Thymus (tissue), 11 donors: ENCODE data around the gene PDZD2. TPM values are rescaled to one million over a fixed set of nuclear protein-coding genes. Genes with fewer than 3 reads are reported as not detected.
"Not testable (repeated sequence)": the region's sequence is repeated elsewhere in the genome, so short reads cannot be mapped to it uniquely, and the experiment has no call there.

ENCODE experiments used
- DNase-seq, 9 donors: peaks; one replicate each; pipeline ENCODE4 v3.0.0-alpha.2; 2013; ENCODE audit warnings: low spot score in 9 of 9, low read depth in 6 of 9, missing footprints in 1 of 9
- H3K27ac ChIP-seq, 2 donors: one replicate each; pipeline ENCODE4 v1.5.1; 2013; ENCODE audit warnings: control low read depth in 1 of 2, low read depth in 1 of 2, low read length in 1 of 2, mild to moderate bottlenecking in 1 of 2, moderate library complexity in 1 of 2
- H3K27me3 ChIP-seq, 2 donors: one replicate each; pipeline ENCODE4 v1.5.1; 2013; ENCODE audit warnings: low read length in 1 of 2; ENCODE audit not compliant: control insufficient read depth in 2 of 2, insufficient read depth in 1 of 2
- H3K36me3 ChIP-seq, 2 donors: one replicate each; pipeline ENCODE4 v1.5.1; 2013; ENCODE audit warnings: low read length in 1 of 2, mild to moderate bottlenecking in 1 of 2, moderate library complexity in 1 of 2; ENCODE audit not compliant: control insufficient read depth in 2 of 2, insufficient read depth in 2 of 2
- H3K4me1 ChIP-seq, 2 donors: one replicate each; pipeline ENCODE4 v1.5.1; 2013; ENCODE audit warnings: low read length in 2 of 2; ENCODE audit not compliant: control insufficient read depth in 2 of 2, insufficient read depth in 2 of 2
- H3K4me3 ChIP-seq, 2 donors: one replicate each; pipeline ENCODE4 v1.5.1; 2013; ENCODE audit warnings: low read length in 2 of 2, control low read depth in 1 of 2, mild to moderate bottlenecking in 1 of 2
- H3K9me3 ChIP-seq, 2 donors: one replicate each; pipeline ENCODE4 v1.5.1; 2013; ENCODE audit warnings: low read length in 1 of 2, mild to moderate bottlenecking in 1 of 2; ENCODE audit not compliant: control insufficient read depth in 2 of 2, insufficient read depth in 1 of 2
- WGBS: extraction: QIAGEN DNeasy Blood & Tissue Kit; methylation state at CpG from one replicate; pipeline ENCODE4 v1.1.7; 2013; 5-methylcytosine and 5-hydroxymethylcytosine counted together
- polyA plus RNA-seq: library from polyadenylated mRNA; stranded (reverse); fragments of 200-250 nt; gene quantifications from one replicate; pipeline ENCODE4 v1.2.3, GENCODE V29; 2013
- total RNA-seq: library from RNA; stranded (reverse); fragments of 120-200 nt; gene quantifications from one replicate; pipeline ENCODE4 v1.2.4, GENCODE V29; 2013
- donor health status: healthy.

PDZD2 gene
- total and polyA plus RNA-seq, 2 donors = 4.4 to 6.8 TPM

GRCh38 chr5:31972558-31972957 is 333.6 kb downstream of the PDZD2 start:
- no peak for DNase-seq
- Histone ChIP-seq H3K36me3 (no peaks in the 10 kb centered on the region), H3K4me1 (no peaks in the 10 kb centered on the region), H3K27ac (no peak overlapping the region), H3K4me3 (no peak overlapping the region), H3K27me3 (no peaks in the 10 kb centered on the region), H3K9me3 (no peaks in the 10 kb centered on the region)

GRCh38 chr5:31975189-31975612 is 336.3 kb downstream of the PDZD2 start:
- H3K27ac ChIP-seq, H3K27me3 ChIP-seq, H3K4me1 ChIP-seq, H3K36me3 ChIP-seq, DNase-seq, H3K9me3 ChIP-seq, H3K4me3 ChIP-seq: not testable (repeated sequence)
- 96% methylated on average over 5 of the region's 5 CpGs for WGBS

GRCh38 chr5:31976169-31976568 is 337.2 kb downstream of the PDZD2 start:
- H3K4me1 ChIP-seq = no peaks in the 10 kb centered on the region
- no peaks in the 10 kb centered on the region for H3K27me3 ChIP-seq
- no peak overlapping the region for H3K27ac ChIP-seq
- H3K9me3 ChIP-seq = no peaks in the 10 kb centered on the region
- DNase-seq = no peak
- no peaks in the 10 kb centered on the region for H3K36me3 ChIP-seq
- no peak overlapping the region for H3K4me3 ChIP-seq
- 96% methylated on average over 1 of the region's 1 CpG for WGBS

- H3K4me3 ChIP-seq = no peak overlapping the region
- DNase-seq = no peak
- no peaks in the 10 kb centered on the region for H3K27me3 ChIP-seq
- H3K4me1 ChIP-seq = no peaks in the 10 kb centered on the region
- H3K27ac ChIP-seq = no peak overlapping the region
- H3K9me3 ChIP-seq = no peaks in the 10 kb centered on the region
- WGBS = 95% methylated on average over 7 of the region's 7 CpGs
- no peaks in the 10 kb centered on the region for H3K36me3 ChIP-seq
These were observed 342.5 kb downstream of the PDZD2 start for GRCh38 chr5:31981361-31981945.

- Histone ChIP-seq H3K27ac (no peak overlapping the region), H3K36me3 (no peaks in the 10 kb centered on the region), H3K27me3 (no peaks in the 10 kb centered on the region), H3K4me1 (no peaks in the 10 kb centered on the region), H3K4me3 (no peak overlapping the region), H3K9me3 (no peaks in the 10 kb centered on the region)
- 97% methylated on average over 6 of the region's 6 CpGs for WGBS
- no peak for DNase-seq
These were observed 343.1 kb downstream of the PDZD2 start for GRCh38 chr5:31982027-31982426.

GRCh38 chr5:31982621-31983020 is 343.7 kb downstream of the PDZD2 start:
- 95% methylated on average over 2 of the region's 2 CpGs for WGBS
- no peaks in the 10 kb centered on the region for H3K4me1 ChIP-seq
- no peak overlapping the region for H3K27ac ChIP-seq
- no peaks in the 10 kb centered on the region for H3K9me3 ChIP-seq
- no peak for DNase-seq
- H3K36me3 ChIP-seq = no peaks in the 10 kb centered on the region
- no peak overlapping the region for H3K4me3 ChIP-seq
- no peaks in the 10 kb centered on the region for H3K27me3 ChIP-seq

- Histone ChIP-seq H3K9me3 (no peaks in the 10 kb centered on the region), H3K27me3 (no peaks in the 10 kb centered on the region), H3K27ac (no peak overlapping the region), H3K36me3 (no peaks in the 10 kb centered on the region), H3K4me3 (no peak overlapping the region), H3K4me1 (no peaks in the 10 kb centered on the region)
- DNase-seq = no peak
- 79% methylated on average over 4 of the region's 4 CpGs for WGBS
These were observed 344.9 kb downstream of the PDZD2 start for GRCh38 chr5:31983851-31984250.

- no peaks in the 10 kb centered on the region for H3K36me3 ChIP-seq
- H3K27ac ChIP-seq = no peak overlapping the region
- no peak overlapping the region for H3K4me3 ChIP-seq
- no peaks in the 10 kb centered on the region for H3K9me3 ChIP-seq
- DNase-seq = no peak
- 2% methylated on average over 1 of the region's 1 CpG for WGBS
- H3K4me1 ChIP-seq = no peaks in the 10 kb centered on the region
- no peaks in the 10 kb centered on the region for H3K27me3 ChIP-seq
These were observed 345.8 kb downstream of the PDZD2 start for GRCh38 chr5:31984691-31985090.

- DNase-seq = no peak
- no peaks in the 10 kb centered on the region for H3K9me3 ChIP-seq
These were observed 347.2 kb downstream of the PDZD2 start for GRCh38 chr5:31986101-31986500.

More at GRCh38 chr5:31986101-31986500, 347.2 kb downstream of the PDZD2 start:
- Histone ChIP-seq H3K36me3 (no peaks in the 10 kb centered on the region), H3K4me1 (no peaks in the 10 kb centered on the region), H3K27me3 (no peaks in the 10 kb centered on the region), H3K4me3 (no peak overlapping the region), H3K27ac (no peak overlapping the region)
- 95% methylated on average over 5 of the region's 5 CpGs for WGBS
